Nephron (organoid): Measurements from ENCODE around the gene ATP5F1B.

Source experiments
- H3K27ac Mint-ChIP-seq, 3 experiments: 2 replicates each; pipeline ENCODE4 v1.8.0; 2020; ENCODE audit warnings: mixed read lengths in 3 of 3, mild to moderate bottlenecking in 2 of 3, moderate library complexity in 1 of 3
- H3K27me3 Mint-ChIP-seq: 2 replicates; pipeline ENCODE4 v1.8.0; 2021; ENCODE audit warnings: low read depth, mild to moderate bottlenecking, moderate library complexity, mixed read lengths
- H3K36me3 Mint-ChIP-seq: 2 replicates; pipeline ENCODE4 v1.8.0; 2020; ENCODE audit warnings: low read depth, mixed read lengths
- H3K4me1 Mint-ChIP-seq: 2 replicates; pipeline ENCODE4 v1.8.0; 2020; ENCODE audit warnings: mixed read lengths
- H3K4me3 Mint-ChIP-seq, 3 experiments: 2 replicates each; pipeline ENCODE4 v1.8.0; 2020; ENCODE audit warnings: mild to moderate bottlenecking in 3 of 3, mixed read lengths in 3 of 3, moderate library complexity in 2 of 3
- H3K9me3 Mint-ChIP-seq: 2 replicates; pipeline ENCODE4 v1.8.0; 2020; ENCODE audit warnings: mixed read lengths
- CTCF ChIP-seq, 3 experiments: fragments of 200-600 bp; sonication (generic); IDR thresholded peaks; one replicate each; pipeline ENCODE4 v1.5.0; 2021; ENCODE audit warnings: antibody characterized with exemption in 3 of 3; ENCODE audit not compliant: unreplicated experiment in 3 of 3

The ATP5F1B gene

GRCh38 chr12:56676851-56677580 lies 31.2 kb upstream of the ATP5F1B start:
- no peak for TF ChIP-seq CTCF (IDR thresholded peaks at IDR 0.05; ENCODE audit: unreplicated experiment in 3 of 3)
- no peak overlapping the region for H3K4me3 Mint-ChIP-seq
- H3K9me3 Mint-ChIP-seq: no peaks in the 10 kb centered on the region
- H3K27ac Mint-ChIP-seq: peak overlapping the region in 1 of 3 experiments; percentile 9
- peaks cover 11% of the 10 kb centered on the region for H3K4me1 Mint-ChIP-seq
- H3K36me3 Mint-ChIP-seq: peaks cover 41% of the 10 kb centered on the region
- H3K27me3 Mint-ChIP-seq: no peaks in the 10 kb centered on the region

GRCh38 chr12:56671608-56672007 lies 25.8 kb upstream of the ATP5F1B start:
- Mint-ChIP-seq H3K27me3 (no peaks in the 10 kb centered on the region), H3K27ac (peak overlapping the region in 1 of 3 experiments; percentile 19), H3K4me1 (peaks cover 9% of the 10 kb centered on the region), H3K9me3 (no peaks in the 10 kb centered on the region), H3K36me3 (peaks cover 55% of the 10 kb centered on the region), H3K4me3 (no peak overlapping the region)
- no peak for TF ChIP-seq CTCF (IDR thresholded peaks at IDR 0.05; ENCODE audit: unreplicated experiment in 3 of 3)

GRCh38 chr12:56670836-56671235 lies 25.1 kb upstream of the ATP5F1B start:
- no peaks in the 10 kb centered on the region for H3K9me3 Mint-ChIP-seq
- no peak overlapping the region for H3K4me3 Mint-ChIP-seq
- no peak for TF ChIP-seq CTCF (IDR thresholded peaks at IDR 0.05; ENCODE audit: unreplicated experiment in 3 of 3)
- peaks cover 58% of the 10 kb centered on the region for H3K36me3 Mint-ChIP-seq
- peaks cover 5% of the 10 kb centered on the region for H3K4me1 Mint-ChIP-seq
- H3K27ac Mint-ChIP-seq: no peak overlapping the region
- H3K27me3 Mint-ChIP-seq: no peaks in the 10 kb centered on the region

GRCh38 chr12:56668197-56668457 lies 22.3 kb upstream of the ATP5F1B start:
- no peak overlapping the region for H3K27ac Mint-ChIP-seq
- peaks cover 74% of the 10 kb centered on the region for H3K36me3 Mint-ChIP-seq
- H3K4me1 Mint-ChIP-seq: peaks cover 5% of the 10 kb centered on the region
- TF ChIP-seq CTCF (IDR thresholded peaks at IDR 0.05; ENCODE audit: unreplicated experiment in 3 of 3): no peak
- H3K9me3 Mint-ChIP-seq: no peaks in the 10 kb centered on the region
- no peak overlapping the region for H3K4me3 Mint-ChIP-seq
- no peaks in the 10 kb centered on the region for H3K27me3 Mint-ChIP-seq

GRCh38 chr12:56661979-56662638 lies 16.3 kb upstream of the ATP5F1B start:
- H3K27me3 Mint-ChIP-seq: no peaks in the 10 kb centered on the region
- peaks cover 33% of the 10 kb centered on the region for H3K36me3 Mint-ChIP-seq

More at GRCh38 chr12:56661979-56662638, 16.3 kb upstream of the ATP5F1B start:
- H3K27ac Mint-ChIP-seq: no peak overlapping the region
- TF ChIP-seq CTCF (IDR thresholded peaks at IDR 0.05; ENCODE audit: unreplicated experiment in 3 of 3): no peak
- no peaks in the 10 kb centered on the region for H3K9me3 Mint-ChIP-seq
- H3K4me1 Mint-ChIP-seq: no peaks in the 10 kb centered on the region
- H3K4me3 Mint-ChIP-seq: no peak overlapping the region
